ENCODE data around the gene CLCF1. TPM values are rescaled to one million over a fixed set of nuclear protein-coding genes. Genes with fewer than 3 reads are reported as not detected.

Gene CLCF1
- total and polyA plus RNA-seq, 10 of the 15 experiments (the other 5 are each of a cell fraction or from before 2014, with no cell fraction given): 0.16 to 2.1 (median 0.63) TPM; not detected in 1

GRCh38 chr11:67317205-67317887 is 56.1 kb downstream of the CLCF1 start (continued):
- TF ChIP-seq GATAD2B (conservative IDR thresholded peaks at IDR 0.05; ENCODE audit: low read depth) (peak; percentile 44; the same call in 1 of the 2 replicates), RELB (IDR thresholded peaks at IDR 0.05; ENCODE audit: low read depth) (peak; percentile 83), RELA (IDR thresholded peaks at IDR 0.05; ENCODE audit: borderline replicate concordance, partially characterized antibody) (no peak), TCF12 (IDR thresholded peaks at IDR 0.05; ENCODE audit: low read depth, low read length) (peak; percentile 94), JUNB (IDR thresholded peaks at IDR 0.05) (no peak), EZH2 (IDR thresholded peaks at IDR 0.05; ENCODE audit: borderline replicate concordance, control insufficient read depth, low read depth, low read length) (no peak), JUND (IDR thresholded peaks at IDR 0.05; ENCODE audit: low read depth, low read length) (no peak), RB1 (IDR thresholded peaks at IDR 0.05; ENCODE audit: borderline replicate concordance) (peak; percentile 86; the same call in 1 of the 2 replicates), NFYB (IDR thresholded peaks at IDR 0.05; ENCODE audit: insufficient read depth, low read depth, low read length) (no peak), TARDBP (IDR thresholded peaks at IDR 0.05; ENCODE audit: borderline replicate concordance) (0 out of 2 replicates have a peak, but pooled peaks have one; percentile 58), E2F4 (IDR thresholded peaks at IDR 0.05; ENCODE audit: low read depth, low read length) (peak; percentile 63; the same call in 1 of the 2 replicates), TAF1 (IDR thresholded peaks at IDR 0.05; ENCODE audit: borderline replicate concordance, low read depth, low read length) (0 out of 2 replicates have a peak, but pooled peaks have one; percentile 28), CHD2 (IDR thresholded peaks at IDR 0.05; ENCODE audit: borderline replicate concordance, low read depth, low read length) (peak; percentile 75), CREB1 (IDR thresholded peaks at IDR 0.05; ENCODE audit: low read depth) (peak; percentile 35; the same call in 1 of the 2 replicates), DPF2 (IDR thresholded peaks at IDR 0.05) (0 out of 2 replicates have a peak, but pooled peaks have one; percentile 65), IRF4 (IDR thresholded peaks at IDR 0.05; ENCODE audit: low read depth, low read length) (no peak), EP300 (IDR thresholded peaks at IDR 0.05; ENCODE audit: borderline replicate concordance in 1 of 2, control insufficient read depth in 1 of 2, low read depth in 2 of 2, low read length in 2 of 2) (no peak), BACH1 (IDR thresholded peaks at IDR 0.05; ENCODE audit: borderline replicate concordance) (peak; percentile 56; the same call in 1 of the 2 replicates), KAT2A (conservative IDR thresholded peaks at IDR 0.05; ENCODE audit: control insufficient read depth, low read depth, low read length) (no peak)
